ENCODE measurements around the gene SRPRA.
A peak's percentile ranks its signal among the peaks of the same experiment; 100 is the strongest.
"Not testable (repeated sequence)": the region's sequence is repeated elsewhere in the genome, so short reads cannot be mapped to it uniquely, and the experiment has no call there.

SRPRA gene, protein sequence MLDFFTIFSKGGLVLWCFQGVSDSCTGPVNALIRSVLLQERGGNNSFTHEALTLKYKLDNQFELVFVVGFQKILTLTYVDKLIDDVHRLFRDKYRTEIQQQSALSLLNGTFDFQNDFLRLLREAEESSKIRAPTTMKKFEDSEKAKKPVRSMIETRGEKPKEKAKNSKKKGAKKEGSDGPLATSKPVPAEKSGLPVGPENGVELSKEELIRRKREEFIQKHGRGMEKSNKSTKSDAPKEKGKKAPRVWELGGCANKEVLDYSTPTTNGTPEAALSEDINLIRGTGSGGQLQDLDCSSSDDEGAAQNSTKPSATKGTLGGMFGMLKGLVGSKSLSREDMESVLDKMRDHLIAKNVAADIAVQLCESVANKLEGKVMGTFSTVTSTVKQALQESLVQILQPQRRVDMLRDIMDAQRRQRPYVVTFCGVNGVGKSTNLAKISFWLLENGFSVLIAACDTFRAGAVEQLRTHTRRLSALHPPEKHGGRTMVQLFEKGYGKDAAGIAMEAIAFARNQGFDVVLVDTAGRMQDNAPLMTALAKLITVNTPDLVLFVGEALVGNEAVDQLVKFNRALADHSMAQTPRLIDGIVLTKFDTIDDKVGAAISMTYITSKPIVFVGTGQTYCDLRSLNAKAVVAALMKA

DNA sequence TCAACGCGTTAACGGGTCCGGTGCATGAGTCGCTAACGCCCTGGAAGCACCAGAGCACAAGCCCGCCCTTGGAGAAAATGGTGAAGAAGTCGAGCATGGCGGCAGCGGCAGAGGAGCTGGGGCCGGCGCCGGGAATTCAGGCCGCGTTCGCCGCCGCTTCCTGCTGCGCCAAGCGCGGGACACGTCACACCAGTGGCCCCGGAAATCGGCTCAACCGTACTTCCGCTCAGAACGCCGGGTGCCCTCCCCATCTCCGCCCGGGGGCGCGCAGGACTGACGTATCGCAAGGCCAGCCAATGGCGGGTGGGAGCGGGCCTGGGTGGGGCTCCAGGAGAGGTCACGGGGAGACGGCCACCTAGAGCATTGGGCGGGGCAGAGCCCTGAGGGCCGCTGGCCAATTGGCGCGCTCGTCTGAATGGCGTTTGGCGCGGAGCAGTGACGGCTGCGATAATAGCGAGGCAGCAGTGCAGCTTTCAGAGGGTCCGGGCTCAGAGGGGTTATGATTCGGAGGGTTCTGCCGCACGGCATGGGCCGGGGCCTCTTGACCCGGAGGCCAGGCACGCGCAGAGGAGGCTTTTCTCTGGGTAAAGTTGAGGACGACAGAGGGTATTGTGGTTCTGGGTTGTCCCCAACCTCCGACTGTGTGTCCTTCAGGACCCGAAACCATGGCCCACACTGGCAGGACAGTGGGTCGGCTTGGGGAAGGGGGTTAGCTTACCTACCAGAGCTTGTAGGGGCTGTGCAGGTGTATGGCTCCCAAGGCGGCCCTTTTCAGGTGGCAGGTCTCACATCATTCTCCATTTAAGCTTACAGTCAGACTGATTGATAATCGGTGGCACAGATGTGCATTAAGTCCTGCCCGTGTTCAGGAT lies at the start of gene SRPRA, which contains the start of gene FOXRED1:
TSS of gene SRPRA (minus strand) at position 188 of the 872 bp plus-strand sequence. CDS start at position 97, 91 bp downstream.
TSS of gene FOXRED1 (plus strand) at position 447 of the 872 bp plus-strand sequence. CDS start at position 500, 53 bp downstream.
- peak; percentile 99 to 100 for DNase-seq

DNA sequence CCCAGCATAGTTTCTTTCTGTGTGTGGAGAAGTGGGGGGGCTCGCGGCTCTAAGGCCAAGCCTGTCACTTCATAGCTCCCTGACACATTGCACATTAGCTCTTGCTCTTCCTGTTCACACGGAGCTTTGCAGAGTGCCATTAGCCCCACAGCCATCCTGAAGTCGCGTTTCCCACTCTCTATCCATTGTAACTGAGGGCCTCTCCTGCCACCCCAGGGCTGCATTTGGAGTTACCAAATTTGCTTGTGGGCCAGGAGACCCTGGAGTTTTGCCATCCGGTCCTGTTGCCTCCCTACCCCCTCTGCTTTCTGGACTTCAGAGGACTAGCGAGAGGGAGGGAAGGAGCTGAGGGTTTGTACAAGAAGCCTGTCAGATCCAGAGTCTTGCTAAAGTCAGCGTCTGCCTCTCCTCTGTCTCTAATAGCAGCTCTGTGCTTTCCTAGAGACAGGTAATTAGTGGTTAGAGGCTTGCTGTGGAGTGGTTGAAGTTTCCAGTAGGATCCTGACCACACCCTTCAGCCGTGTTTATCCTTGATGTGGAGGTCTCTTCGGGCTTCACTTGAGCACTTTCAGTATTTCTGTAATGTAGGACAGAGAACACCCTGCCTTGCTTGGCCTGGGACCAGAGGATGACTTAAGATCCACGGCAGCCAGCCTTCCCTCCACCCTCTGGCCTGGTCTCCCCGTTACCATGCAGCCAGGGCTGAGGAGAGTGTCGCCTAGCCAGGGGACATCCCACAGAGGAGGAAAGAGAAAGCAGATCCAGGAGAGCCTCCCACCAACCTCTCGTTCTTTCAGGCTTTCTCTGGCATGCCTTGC lies 49.3 kb upstream of the SRPRA start:
- DNase-seq, result no peak

DNA sequence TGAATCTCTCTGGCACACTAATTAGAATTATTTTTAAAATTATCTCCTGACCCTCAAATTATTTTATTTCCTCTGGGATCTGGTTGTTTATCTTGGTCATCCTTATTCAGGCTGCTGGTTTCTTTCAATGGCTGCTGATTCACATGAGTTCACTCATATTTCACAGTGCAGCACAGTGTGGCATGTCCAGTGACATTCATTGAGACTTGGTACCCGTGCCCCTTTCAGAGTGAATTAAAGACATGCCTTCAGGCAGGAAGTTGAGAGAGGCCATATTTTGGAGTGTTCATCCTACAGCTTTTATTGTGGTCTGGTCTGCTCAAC lies 48.7 kb upstream of the SRPRA start:
- DNase-seq, result no peak

DNA sequence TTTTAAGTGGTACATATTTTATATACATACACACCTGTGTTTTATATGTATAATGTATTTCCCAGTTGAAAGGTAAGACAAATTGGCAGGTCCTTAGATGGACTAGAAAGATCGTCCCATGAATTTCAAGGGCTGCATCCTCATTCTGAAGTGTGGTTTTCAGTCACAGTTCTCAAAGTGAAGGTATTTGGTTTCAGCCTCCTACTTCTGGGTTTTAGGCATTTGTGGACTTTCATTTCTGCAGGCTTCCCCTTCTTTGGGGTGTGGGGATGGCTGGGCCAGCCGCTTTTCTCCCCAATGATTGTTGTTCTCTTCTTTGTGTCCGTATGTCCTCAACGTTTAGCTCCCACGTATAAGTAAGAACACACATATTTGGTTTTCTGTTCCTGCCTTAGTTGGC lies 45.1 kb upstream of the SRPRA start:
- DNase-seq, result no peak

DNA sequence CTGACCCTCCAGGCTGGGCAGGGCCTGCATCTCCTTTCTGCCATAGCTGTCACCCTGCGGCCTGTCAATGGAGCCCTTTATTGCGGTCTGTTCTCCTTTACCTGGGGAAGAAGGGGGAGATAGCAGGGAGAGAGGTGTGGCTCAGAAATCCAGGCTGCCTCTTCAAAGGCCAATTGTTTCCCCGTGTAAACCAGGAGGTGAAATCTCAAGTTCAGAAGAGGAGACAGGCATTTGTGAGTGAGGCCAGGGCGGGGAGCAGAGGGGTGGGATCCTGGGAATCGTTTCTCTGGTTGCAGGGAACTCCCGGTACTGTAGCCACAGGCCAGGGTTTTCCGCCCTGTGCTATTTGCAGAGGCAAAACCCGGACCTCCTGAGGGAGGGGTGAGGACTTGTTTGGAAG lies 44.3 kb upstream of the SRPRA start:
- DNase-seq, result no peak

DNA sequence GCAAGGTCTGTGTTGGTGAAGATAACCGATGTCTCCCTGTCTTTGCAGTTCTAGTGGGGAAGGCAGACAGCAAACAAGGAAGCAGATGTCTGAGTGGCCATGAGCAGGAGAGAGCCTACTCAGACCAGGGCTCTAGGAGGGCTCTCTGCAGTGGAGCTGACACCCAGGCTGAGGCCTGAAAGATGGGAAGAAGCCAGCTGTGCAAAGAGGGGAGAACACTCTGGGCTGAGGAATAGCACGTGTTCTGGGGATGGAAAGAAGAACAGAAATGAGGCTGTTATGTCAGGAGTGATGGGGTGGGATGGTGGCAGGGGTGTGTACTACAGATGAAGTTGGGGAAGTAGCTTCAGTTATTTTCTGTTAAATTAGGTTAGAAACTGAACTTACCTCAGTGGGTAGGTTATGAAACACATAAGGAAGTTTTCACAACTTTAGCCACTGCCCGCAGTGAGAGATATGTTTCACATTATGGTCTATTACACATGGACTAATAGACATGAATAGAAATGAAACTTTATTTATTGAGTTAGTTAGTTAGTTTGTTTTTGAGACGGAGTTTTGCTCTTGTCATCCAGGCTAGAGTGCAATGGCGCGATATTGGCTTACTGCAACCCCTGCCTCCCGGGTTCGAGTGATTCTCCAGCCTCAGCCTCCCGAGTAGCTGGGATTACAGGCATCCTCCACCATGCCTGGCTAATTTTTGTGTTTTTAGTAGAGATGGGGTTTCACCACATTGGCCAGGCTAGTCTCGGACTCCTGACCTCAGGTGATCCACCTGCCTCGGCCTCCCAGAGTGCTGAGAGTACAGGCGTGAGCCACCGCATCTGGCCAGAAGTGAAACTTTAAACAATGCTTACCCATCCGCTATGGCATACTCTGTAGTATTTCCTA lies 43.0 kb upstream of the SRPRA start:
- DNase-seq, result no peak

DNA sequence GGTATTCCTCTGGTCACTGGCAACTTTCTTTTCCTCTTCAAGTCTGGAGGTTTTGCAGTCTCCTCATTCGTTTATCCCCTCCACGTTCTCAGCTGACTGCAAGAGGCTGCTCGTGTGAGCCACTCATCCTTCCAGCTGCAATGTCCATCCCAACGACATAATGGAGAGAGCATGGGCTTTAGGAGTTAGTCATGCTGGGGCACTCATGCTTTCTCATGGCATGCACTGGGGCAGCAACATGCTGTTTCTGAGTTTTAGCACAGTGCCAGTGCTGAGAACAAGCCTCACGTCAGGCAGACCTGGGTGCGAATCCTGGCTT lies 42.3 kb upstream of the SRPRA start:
- DNase-seq, result no peak

DNA sequence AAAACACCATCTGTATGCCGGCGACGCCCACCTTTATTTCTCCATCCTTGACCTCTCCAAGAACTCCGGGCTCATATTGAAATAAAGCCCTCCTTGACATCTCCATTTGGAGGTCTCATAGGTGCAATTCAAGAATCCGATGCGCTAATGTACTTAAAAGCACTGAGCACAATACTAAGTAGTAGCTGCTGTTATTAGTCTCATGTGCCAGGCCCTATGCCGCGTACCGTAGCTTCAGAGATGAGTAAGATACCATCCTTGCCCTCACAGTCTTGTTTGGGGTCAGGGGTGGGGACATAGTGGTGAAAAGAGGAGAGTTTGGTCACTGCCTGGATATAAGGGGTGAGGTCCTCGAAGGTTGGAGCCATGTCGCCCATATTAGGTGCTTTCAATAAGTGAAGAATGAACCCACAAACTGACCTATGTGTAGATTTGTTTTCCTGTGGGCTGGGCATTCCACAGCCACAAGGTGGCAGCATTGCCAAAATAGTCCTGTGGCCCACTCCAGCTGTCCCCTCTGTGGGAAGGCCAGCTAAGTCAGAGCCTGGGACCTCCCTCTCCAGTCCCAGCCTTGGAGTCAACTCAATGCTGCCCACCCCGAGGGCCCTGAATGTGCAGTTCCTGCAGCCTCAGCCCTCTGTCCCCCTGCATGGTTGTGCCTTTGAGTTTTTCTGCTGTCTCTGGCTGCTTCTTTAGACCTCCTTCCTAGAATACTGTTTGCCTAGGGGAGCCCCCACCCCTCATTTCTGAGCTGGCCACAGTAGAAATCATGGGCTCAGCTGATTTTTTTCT lies 41.7 kb upstream of the SRPRA start:
- DNase-seq, result peak; percentile 37 to 49

DNA sequence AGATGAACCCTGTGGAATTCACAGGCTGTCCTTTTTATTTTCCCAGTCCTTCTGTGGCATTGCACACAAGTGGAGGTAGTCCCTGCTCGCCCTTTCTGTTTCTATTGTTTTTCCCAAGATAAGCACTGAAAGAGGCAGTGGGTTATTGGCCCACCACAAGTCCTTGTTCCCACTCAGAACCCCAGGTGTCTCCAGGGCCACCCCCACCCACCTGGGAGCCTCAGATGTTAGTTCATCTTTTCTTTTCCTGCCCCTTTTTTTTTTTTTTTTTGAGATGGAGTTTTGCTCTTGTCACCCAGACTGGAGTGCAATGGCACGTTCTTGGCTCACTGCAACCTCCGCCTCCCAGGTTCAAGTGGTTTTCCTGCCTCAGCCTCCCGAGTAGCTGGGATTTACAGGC lies 40.1 kb upstream of the SRPRA start:
- DNase-seq, result not testable (repeated sequence)

DNA sequence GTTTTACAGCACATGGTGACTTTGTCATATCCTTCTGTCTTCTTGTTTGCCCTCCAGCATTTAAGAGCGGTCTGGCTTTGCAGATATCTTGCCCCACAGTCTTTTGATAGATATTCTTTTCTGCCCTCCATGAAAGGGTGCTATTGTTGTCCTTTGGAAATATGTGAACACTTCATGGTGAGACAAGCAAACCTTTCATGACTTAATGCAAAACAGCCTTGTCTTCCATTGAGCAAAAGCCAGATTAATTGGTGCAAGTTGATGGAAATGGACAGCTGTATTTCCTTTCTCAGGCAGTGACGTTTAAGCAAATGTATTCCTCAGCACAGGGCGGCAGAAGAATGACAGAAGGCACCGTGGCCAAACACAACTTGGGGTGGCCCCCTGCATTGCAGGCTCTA lies 39.6 kb upstream of the SRPRA start:
- no peak for DNase-seq

DNA sequence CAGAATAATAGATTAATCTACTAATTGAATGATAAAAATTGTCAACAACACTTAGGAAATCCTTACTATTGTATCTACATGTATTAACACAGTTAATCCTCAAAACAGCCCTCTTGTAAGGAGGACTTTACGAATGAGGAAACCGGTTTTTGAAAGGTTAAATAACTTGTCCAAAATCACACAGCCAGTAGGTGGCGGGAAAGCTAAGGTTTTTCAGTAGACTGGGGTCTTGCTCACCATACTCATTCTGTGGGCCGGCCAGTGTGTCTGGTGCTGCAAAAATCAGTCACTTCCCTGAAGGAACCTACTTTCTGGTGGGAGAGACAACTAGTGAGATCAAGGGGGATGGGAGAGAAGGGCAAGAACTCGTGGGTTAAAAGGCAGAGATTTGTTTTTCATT lies 39.0 kb upstream of the SRPRA start:
- no peak for DNase-seq

DNA sequence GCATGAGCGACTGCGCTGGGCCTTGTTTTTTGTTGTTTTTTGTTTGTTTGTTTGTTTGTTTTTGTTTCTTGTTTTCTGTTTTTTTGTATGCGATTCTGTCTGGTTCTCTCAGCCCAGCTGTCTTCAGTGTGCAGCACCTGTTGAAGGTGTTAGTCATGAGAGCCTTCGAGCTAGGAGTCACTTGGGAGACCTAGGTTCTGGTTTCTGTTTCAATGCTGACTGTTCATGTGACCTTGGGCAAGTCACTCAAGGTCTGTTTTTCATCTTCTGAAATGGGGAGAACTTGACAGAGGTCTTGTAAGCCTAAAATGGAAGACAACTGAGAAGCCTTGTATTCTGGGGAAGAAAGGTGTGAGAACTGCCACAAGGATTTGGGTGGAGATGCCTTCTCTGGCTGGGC lies 37.0 kb upstream of the SRPRA start:
- DNase-seq, result peak in 1 of 2 experiments; percentile 22

DNA sequence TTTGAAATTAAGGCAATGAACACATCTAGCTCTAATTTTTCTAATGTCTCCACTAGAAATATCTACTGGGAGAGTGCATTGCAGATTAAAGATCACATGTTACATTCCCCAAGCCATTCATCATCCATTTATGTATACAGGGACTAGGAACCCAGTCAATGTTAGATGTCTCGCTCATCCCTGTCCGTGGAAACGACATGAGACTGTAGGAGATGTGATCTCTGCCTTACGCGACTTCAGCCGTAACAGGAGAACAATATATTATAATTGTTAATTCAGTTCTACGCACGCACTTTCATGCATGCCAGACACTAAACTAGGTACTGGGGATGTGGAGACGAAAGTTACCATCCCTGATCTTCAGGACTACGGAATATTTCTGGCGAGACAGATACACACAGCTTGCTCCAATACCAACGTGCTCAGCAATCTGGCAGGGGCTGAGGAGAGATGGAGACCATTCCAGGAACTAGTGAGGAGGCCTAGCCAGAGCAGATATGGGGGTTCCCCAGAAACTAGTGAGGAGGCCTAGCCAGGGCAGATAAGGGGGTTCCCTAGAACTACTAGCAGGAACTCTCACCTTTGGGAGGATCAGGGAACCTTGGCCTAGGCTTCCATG lies 35.9 kb upstream of the SRPRA start:
- DNase-seq, result no peak

DNA sequence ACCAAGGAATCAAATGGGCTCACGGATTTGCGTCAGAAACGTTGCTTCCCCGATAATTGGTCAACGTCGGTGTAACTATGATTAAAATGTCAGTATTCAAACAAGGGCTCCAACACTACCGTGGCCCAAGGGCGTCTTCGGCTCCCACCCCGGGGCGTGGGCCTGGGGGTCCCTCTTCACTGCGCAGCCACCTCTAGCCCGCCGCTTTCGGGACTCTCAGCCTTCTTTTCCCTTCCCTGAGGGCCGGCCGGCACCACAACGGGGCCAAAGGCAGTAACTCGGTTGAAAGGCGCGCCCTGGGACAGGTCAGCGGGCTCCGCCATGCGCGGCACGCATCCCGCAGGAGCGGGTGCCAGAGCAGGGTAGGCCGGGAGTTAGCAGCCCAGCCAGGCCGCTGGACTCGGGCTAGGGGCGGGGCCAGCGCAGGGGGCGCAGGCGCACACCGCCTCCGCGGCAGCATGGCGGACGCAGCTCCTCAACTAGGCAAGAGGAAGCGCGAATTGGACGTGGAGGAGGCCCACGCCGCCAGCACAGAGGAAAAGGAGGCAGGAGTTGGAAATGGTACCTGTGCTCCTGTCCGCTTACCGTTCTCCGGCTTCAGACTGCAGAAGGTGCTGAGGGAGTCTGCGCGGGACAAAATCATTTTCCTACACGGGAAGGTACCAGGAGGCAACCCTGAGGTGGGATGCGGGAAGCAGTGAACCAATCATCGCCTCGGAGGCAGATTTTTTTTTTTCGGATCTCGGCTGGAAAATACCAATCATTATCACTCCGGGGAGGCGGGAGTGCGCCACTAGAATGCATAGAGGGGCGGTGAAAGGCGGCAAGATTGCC lies 35.1 kb upstream of the SRPRA start, which contains the start of gene DCPS:
TSS of gene DCPS (plus strand) at position 438 of the 834 bp plus-strand sequence. CDS start at position 459, 21 bp downstream.
- peak; percentile 82 to 85 for DNase-seq

DNA sequence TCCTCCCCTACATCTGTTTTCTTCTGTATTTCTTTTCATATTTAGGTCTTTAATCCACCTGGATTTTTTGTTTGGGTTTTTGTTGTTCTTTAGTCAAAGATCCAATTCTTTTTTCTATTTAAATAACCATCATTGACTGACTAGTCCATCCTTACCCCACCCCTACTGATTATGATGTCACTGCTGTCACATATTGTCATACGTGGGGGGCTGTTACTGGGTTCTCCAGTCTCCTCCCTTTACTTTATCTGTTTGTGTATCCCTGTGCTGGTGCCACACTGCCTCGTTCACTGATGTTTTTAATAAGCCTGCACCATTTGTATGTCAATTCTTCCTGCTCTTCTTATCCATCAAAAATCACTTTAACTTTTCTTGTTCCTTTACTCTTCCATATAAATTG lies 28.3 kb upstream of the SRPRA start:
- no peak for DNase-seq

DNA sequence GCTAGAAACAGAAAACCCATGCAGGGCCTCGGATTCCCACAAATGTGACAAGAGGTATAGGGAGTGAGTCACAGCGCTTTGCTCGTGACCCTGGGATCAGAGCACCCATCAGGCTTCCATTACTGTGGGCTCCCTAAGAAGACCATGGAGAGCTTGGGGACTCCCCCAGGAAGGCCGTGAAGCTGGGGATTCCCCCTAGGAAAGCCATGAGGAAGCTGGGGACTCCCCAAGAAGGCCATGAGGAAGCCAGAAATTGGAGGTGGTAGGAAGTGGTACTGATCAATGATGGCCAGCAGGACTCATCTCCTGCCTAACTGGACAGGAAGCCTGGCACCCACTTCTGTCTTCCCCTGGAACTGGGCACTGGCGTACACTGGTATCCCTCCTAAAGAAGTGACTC lies 25.0 kb upstream of the SRPRA start:
- no peak for DNase-seq

DNA sequence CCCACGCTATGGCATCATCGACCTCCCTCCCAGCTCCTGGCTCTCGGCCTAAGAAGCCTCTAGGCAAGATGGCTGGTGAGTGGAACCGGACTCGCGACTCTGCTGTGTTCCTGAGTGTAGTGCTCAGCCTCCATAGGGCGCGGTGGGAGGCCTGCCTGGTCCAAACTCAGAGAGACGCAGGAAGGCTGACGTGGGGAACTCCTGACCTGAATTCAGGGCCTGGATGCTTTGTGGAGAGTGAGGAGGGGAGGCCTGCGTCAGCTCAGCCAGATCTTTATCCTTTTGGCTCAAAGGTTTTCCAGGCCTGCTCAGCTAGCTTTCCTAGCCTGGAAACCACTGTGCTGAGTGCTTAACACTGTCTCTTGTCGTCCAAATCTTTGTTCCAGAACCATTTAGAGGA lies 22.2 kb upstream of the SRPRA start:
- DNase-seq, result no peak

DNA sequence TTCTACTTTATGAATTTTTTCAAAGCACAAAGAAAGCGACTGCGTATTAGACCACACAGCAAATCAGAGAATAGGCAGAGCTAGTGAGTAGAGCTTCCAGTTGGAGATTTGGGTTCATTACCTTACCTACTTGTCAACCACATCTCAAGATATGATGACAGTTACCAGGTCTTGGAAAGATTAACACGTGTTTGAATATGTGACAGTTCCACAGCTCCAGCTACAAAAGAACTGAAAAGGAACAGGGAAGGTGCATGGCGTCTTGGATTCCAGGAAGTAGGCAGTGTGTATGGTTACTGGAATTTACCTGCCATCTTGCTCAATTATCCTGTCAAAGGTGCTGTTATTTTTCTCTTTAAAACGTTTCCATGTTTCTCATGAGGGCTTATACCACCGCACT lies 19.5 kb upstream of the SRPRA start:
- DNase-seq, result no peak

DNA sequence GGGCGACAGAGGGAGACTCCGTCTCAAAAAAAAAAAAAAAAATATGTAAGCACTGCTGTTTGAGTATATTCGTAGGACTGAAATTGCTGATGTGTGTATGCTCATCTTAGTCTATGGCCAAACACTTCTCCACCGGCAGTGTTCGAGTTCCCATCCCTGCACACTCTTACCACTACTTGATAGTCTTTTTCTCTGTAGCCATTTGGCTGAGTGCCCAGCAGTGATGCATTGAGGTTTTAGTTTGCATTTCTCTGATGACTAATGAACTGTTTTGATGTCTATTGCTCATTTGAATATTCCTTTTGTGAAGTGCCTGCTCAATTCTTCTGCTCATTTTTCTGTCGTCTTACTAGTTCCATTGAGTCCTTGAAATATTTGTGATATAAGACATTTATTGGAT lies 16.1 kb upstream of the SRPRA start:
- DNase-seq, result peak; percentile 78 to 83

All from stimulated activated CD4-positive, alpha-beta T cell treated with anti-CD3 and anti-CD28 coated beads, Interleukin-4, amount 100 ng/mL, for 4 hours (primary cell).